Activated CD4-positive, alpha-beta T cell treated with anti-CD3 and anti-CD28 coated beads for 4 hours (primary cell): ENCODE measurements around the gene POM121C.
"Not testable (repeated sequence)": the region's sequence is repeated elsewhere in the genome, so short reads cannot be mapped to it uniquely, and the experiment has no call there.

ENCODE experiments used
- DNase-seq, 2 donors: peaks; one replicate each; pipeline ENCODE4 v3.0.0-alpha.2; 2020

POM121C gene

GRCh38 chr7:75421798-75422710 is 64.0 kb downstream of the POM121C start:
- DNase-seq: not testable (repeated sequence)

GRCh38 chr7:75420152-75420551 is 65.9 kb downstream of the POM121C start:
- not testable (repeated sequence) for DNase-seq

GRCh38 chr7:75419693-75420092 is 66.4 kb downstream of the POM121C start:
- not testable (repeated sequence) for DNase-seq

- DNase-seq: not testable (repeated sequence)
Measured at GRCh38 chr7:75419210-75419609, 66.9 kb downstream of the POM121C start.

DNA sequence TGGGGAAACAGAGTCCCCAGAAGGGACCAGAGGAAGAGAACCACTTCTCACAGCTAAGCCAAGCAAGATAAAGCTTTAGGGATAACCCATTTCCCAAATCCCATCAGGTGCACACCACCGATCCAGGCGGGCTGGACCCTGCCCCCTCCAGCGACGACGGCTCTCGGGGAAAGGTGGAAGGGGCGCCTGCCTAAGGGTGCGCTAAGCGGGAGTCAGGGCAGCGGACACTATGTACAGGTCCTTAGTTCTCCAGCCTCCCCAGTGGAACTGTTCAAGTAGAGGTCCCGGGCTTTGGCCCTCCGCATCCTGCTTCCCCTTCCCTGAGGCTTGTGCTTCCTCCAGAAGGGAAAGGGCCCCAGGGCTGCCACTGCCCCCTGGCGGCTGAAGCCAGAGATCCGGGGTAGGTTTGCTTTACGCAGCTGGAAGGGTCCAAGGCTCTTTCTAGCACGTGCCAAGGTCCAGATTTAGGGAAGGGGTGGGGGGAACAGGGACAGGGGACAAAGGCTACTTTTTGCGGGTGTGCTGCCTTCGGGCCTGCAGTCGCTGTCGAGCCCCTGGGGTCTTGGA is 67.7 kb downstream of the POM121C start:
- not testable (repeated sequence) for DNase-seq

DNA sequence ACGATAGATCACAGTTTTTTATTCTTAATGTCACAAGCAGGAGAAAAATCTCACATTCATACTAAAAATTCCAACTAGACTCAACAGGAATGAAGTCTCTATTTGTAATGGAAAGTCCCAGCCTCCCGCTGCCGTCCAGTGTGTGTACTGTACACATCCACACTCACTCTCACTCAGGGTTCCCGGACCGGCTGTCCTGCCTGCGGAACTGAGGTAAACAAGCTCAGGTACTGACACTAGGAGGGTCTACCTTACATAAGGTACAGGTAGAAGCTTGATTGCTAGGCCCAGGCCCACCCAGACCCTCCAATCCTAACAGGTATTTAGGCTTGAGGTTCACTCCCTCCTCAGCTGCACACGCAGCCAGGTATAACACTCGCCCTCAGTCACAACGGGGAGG is 69.3 kb downstream of the POM121C start:
- not testable (repeated sequence) for DNase-seq

DNA sequence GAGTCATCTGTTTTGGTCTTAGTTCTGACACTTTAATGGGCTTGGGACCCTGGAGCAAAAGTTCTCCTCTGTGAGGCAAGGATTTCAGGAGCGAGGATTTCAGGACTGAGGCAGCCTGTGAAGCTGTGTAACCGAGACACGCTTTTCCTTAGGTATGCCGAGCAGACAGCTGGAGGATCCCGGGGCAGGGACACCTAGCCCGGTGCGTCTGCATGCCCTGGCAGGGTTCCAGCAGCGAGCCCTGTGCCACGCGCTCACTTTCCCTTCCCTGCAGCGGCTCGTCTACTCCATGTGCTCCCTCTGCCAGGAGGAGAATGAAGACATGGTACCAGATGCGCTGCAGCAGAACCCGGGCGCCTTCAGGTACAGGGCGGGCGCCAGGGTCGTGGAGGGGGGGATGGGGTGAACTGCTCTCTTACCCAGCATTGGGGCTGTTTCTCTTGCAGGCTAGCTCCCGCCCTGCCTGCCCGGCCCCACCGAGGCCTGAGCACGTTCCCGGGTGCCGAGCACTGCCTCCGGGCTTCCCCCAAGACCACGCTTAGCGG is 70.2 kb downstream of the POM121C start:
- DNase-seq: not testable (repeated sequence)

DNA sequence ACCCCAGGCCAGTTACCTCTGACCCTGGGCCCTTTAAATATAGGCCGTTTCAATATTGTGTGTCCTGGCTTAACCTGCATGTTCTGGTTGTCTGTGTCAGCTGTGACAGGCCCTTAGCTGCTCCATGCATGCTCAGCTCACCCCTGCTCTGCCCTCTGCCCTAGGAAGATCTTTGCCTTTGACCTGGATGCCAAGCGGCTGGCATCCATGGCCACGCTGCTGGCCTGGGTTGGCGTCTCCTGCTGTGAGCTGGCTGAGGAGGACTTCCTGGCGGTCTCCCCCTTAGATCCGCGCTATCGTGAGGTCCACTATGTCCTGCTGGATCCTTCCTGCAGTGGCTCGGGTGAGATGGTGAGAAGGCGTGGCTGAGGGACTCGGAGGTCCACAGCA is 70.7 kb downstream of the POM121C start:
- not testable (repeated sequence) for DNase-seq

DNA sequence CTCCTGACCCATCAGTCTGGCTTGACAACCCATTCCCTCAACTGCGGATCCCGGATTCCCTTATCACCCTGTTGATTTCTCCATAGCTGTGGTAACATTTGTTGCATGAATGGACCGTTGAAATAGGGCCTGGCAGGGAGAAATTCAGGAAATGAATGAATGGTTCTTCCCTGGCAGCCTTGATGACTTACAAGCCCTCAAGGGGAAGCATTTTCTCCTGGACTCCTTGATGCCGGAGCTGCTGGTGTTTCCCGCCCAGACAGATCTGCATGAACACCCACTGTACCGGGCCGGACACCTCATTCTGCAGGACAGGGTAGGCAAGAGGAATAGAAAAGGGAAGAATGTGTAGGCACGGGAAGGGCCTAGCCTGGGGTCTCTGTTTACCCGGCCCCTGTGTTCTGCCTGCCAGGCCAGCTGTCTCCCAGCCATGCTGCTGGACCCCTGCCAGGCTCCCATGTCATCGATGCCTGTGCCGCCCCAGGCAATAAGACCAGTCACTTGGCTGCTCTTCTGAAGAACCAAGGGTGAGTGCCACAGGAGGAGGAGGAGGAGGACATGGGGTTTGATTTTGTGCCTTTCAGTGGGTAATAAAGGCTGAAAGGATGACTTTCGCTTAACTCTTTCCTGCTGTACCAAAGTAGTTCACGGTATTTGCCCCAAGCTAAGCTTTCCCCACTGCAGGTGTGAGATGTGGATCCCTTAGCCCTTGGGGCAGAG is 71.2 kb downstream of the POM121C start:
- not testable (repeated sequence) for DNase-seq

DNA sequence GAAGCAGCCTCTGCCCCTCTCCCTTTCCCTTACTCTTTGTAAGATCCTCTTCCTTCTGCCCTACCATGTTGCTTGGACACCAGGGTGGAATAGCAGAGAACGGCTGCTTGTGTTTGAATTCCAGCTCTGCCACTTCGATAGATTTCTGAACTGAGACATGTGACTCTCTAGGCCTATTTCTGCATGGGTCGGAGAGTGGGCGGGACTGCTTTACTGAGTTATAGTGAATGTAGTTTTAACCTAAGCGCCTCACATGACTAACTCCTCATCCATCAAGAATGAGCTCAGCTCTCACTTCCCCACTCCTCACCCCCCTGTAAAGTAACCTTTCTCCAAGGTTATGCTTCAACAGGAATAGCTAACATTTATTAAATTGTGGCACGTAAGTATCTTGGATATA is 71.9 kb downstream of the POM121C start:
- DNase-seq: not testable (repeated sequence)

GRCh38 chr7:75410823-75411173 is 75.3 kb downstream of the POM121C start:
- not testable (repeated sequence) for DNase-seq

DNA sequence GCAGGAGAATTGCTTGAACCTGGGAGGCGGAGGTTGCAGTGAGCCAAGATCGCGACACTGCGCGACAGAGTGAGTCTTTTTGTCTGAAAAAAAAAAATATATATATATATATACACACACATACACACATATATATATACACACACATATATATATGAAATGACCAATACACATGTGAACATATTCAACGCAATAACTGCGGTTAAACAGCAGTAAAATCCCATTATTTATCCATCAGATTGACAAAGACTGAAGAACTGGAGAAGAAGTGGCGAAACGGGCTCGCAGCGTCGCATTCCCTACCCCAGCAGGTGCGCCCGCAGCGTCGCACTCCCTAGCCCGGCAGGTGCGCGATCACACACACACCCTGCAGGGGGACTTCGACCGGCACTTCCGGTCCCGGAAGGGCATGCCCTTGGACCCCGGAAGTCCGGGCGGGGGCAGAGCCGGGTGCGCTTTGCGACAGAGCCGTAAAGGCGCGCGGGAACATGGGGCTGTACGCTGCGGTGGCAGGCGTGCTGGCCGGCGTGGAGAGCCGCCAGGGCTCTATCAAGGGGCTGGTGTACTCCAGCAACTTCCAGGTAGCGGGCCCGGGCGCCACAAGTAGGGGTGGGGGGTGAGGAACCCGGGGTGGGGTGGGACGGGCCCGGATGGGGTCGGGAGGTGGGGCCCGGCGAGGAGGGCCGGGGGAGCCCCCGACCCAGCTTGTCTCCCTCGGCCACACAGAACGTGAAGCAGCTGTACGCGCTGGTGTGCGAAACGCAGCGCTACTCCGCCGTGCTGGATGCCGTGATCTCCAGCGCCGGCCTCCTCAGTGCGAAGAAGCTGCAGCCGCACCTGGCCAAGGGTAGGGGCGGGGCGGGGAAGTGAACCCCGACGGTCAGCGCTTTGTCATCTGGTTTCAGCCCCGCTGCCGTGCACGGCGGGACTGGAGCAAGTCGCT is 75.9 kb downstream of the POM121C start:
- DNase-seq: not testable (repeated sequence)

- not testable (repeated sequence) for DNase-seq
Measured at GRCh38 chr7:75404663-75405062, 81.4 kb downstream of the POM121C start.

- DNase-seq: not testable (repeated sequence)
Measured at GRCh38 chr7:75403455-75404443, 82.3 kb downstream of the POM121C start.

GRCh38 chr7:75400575-75400974 is 85.5 kb downstream of the POM121C start:
- not testable (repeated sequence) for DNase-seq

- not testable (repeated sequence) for DNase-seq
Measured at GRCh38 chr7:75398771-75399700, 87.1 kb downstream of the POM121C start.

GRCh38 chr7:75397865-75398264 is 88.2 kb downstream of the POM121C start:
- DNase-seq: not testable (repeated sequence)

DNA sequence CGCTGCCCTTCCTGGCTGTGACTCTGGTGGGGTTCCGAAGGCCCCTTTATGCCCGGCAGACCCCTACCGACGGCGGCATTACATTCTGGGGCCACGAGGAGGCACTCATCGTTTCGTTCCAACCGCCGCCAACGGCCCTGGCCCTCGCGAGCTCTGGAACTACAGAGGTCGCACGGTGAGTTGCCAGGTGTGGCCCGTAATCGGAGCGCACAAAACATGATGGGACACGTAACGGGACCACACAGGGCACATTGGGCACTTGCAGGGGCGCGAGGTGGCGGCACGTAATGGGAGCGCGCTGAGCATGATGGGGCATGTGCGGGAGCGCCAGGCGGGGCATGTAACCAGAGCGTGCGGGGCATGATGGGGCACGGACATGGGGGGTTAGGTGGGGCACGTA is 90.8 kb downstream of the POM121C start, which contains the start of gene TRIM73:
TRIM73 (plus strand) TSS at position 301 of the 400 bp plus-strand sequence. CDS start 3,305 bp downstream, outside the sequence.
- DNase-seq: not testable (repeated sequence)

GRCh38 chr7:75393194-75393593 is 92.9 kb downstream of the POM121C start:
- DNase-seq: not testable (repeated sequence)
